Parathyroid adenoma (tissue), 2 donors: ENCODE data around the gene ZFR2.
"Not testable (repeated sequence)": the region's sequence is repeated elsewhere in the genome, so short reads cannot be mapped to it uniquely, and the experiment has no call there.

Source experiments
- H2AFZ ChIP-seq: fragments of 300-600 bp; sonication (generic); one replicate; pipeline ENCODE4 v1.7.0; 2017; ENCODE audit warnings: antibody characterized with exemption, mild to moderate bottlenecking
- H3K27ac ChIP-seq: fragments of 300-600 bp; sonication (generic); one replicate; pipeline ENCODE4 v1.7.0; 2017
- H3K27me3 ChIP-seq: fragments of 300-600 bp; sonication (generic); one replicate; pipeline ENCODE4 v1.7.0; 2017; ENCODE audit warnings: low read length; ENCODE audit not compliant: control insufficient read depth, insufficient read depth
- H3K36me3 ChIP-seq: fragments of 300-600 bp; sonication (generic); one replicate; pipeline ENCODE4 v1.7.0; 2017; ENCODE audit warnings: low read length; ENCODE audit not compliant: control insufficient read depth, insufficient read depth
- H3K4me1 ChIP-seq: fragments of 300-600 bp; sonication (generic); one replicate; pipeline ENCODE4 v1.7.0; 2017; ENCODE audit warnings: control low read depth
- H3K4me2 ChIP-seq: fragments of 300-600 bp; sonication (generic); one replicate; pipeline ENCODE4 v1.7.0; 2017; ENCODE audit warnings: low read length
- H3K4me3 ChIP-seq: fragments of 300-600 bp; sonication (generic); one replicate; pipeline ENCODE4 v1.7.0; 2017; ENCODE audit warnings: low read depth, low read length
- H3K79me2 ChIP-seq: fragments of 300-600 bp; sonication (generic); one replicate; pipeline ENCODE4 v1.7.0; 2017; ENCODE audit warnings: control low read depth
- H3K9ac ChIP-seq: fragments of 300-600 bp; sonication (generic); one replicate; pipeline ENCODE4 v1.7.0; 2017; ENCODE audit warnings: mild to moderate bottlenecking
- H3K9me3 ChIP-seq: fragments of 300-600 bp; sonication (generic); one replicate; pipeline ENCODE4 v1.7.0; 2017; ENCODE audit warnings: low read length; ENCODE audit not compliant: control insufficient read depth
- CTCF ChIP-seq: fragments of 300-600 bp; sonication (generic); IDR thresholded peaks from one replicate; pipeline ENCODE4 v1.7.0; 2017; ENCODE audit warnings: antibody characterized with exemption, mild to moderate bottlenecking
- donor health status: primary hyperparathyroidism.

The ZFR2 gene

DNA sequence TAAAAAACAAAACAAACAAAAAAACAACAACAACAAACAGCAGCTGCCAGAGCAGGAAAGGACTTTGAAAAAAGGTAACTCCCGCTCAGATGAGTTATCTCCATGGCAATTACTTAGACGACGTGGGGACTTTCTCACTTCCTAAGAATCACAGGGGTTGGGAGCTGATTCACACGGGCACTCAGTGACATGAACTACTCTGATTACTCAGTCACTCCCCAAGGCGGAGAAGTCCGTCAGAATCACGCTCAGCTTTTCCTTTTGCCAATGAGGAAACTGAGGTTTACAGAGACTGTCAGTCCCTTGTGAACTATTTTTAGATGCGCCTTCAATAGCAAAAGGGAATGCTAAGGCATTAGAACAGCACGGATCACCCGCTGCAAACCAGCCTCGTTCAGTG lies 50.4 kb downstream of the ZFR2 start:
- no peaks in the 10 kb centered on the region for H3K4me1 ChIP-seq
- H3K9ac ChIP-seq, result no peak overlapping the region
- H3K4me2 ChIP-seq, result no peak overlapping the region
- H3K79me2 ChIP-seq, result no peaks in the 10 kb centered on the region
- H3K4me3 ChIP-seq, result no peak overlapping the region
- no peak for TF ChIP-seq CTCF
- H3K36me3 ChIP-seq, result no peaks in the 10 kb centered on the region
- H2AFZ ChIP-seq, result no peak overlapping the region
- H3K27me3 ChIP-seq, result no peaks in the 10 kb centered on the region
- no peaks in the 10 kb centered on the region for H3K9me3 ChIP-seq
- H3K27ac ChIP-seq, result no peak overlapping the region

DNA sequence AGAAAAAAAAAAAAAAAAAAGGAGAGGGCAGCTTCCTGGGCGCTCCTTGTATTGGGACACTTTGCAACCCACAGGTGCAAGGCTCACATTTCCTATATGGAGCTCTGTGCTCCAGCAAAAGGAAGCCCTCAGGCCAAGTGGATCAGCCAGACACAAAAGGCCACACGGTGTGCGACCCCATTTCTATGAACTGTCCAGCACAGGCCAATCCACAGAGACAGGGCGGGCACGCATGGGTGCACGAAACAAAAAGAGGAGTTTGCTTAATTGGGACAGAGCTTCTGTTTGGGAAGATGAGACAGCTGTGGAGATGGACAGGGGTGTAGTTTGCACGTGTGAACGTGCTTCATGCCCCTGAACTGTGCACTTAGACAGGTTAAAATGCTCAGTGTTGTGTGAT lies 51.1 kb downstream of the ZFR2 start:
- no peak for TF ChIP-seq CTCF
- H3K4me2 ChIP-seq, result no peak overlapping the region
- no peak overlapping the region for H3K9ac ChIP-seq
- H3K79me2 ChIP-seq, result no peaks in the 10 kb centered on the region
- no peak overlapping the region for H3K27ac ChIP-seq
- no peaks in the 10 kb centered on the region for H3K4me1 ChIP-seq
- no peaks in the 10 kb centered on the region for H3K36me3 ChIP-seq
- H3K9me3 ChIP-seq, result no peaks in the 10 kb centered on the region
- H3K4me3 ChIP-seq, result no peak overlapping the region
- no peak overlapping the region for H2AFZ ChIP-seq
- no peaks in the 10 kb centered on the region for H3K27me3 ChIP-seq

GRCh38 chr19:3816566-3817218 lies 52.1 kb downstream of the ZFR2 start:
- Histone ChIP-seq H3K4me1 (no peaks in the 10 kb centered on the region), H3K27me3 (no peaks in the 10 kb centered on the region), H2AFZ (no peak overlapping the region), H3K9ac (no peak overlapping the region), H3K79me2 (no peaks in the 10 kb centered on the region), H3K4me3 (no peak overlapping the region), H3K36me3 (no peaks in the 10 kb centered on the region), H3K27ac (no peak overlapping the region), H3K4me2 (no peak overlapping the region), H3K9me3 (no peaks in the 10 kb centered on the region)
- no peak for TF ChIP-seq CTCF

DNA sequence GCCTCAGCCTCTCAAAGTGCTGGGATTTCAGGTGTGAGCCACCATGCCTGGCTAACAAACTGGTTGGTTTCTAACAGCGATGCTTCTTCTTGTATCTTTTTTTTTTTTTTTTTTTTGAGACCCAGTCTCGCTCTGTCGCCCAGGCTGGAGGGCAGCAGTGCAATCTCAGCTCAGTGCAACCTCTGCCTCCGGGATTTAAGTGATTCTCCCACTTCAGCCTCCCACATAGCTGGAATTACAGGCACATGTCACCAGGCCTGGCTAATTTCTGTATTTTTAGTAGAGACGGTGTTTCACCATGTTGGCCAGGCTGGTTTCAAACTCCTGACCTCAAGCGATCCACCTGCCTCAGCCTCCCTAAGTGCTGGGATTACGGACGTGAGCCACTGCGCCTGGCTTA lies 52.7 kb downstream of the ZFR2 start:
- H3K9ac ChIP-seq, H3K4me2 ChIP-seq, H3K4me3 ChIP-seq, H3K79me2 ChIP-seq, H3K27me3 ChIP-seq, H2AFZ ChIP-seq, H3K27ac ChIP-seq, H3K4me1 ChIP-seq, H3K9me3 ChIP-seq, H3K36me3 ChIP-seq: not testable (repeated sequence)

- no peak overlapping the region for H3K9ac ChIP-seq
- H3K36me3 ChIP-seq, result no peaks in the 10 kb centered on the region
- no peaks in the 10 kb centered on the region for H3K4me1 ChIP-seq
- H3K4me3 ChIP-seq, result no peak overlapping the region
- H2AFZ ChIP-seq, result no peak overlapping the region
- H3K27me3 ChIP-seq, result no peaks in the 10 kb centered on the region
- no peaks in the 10 kb centered on the region for H3K9me3 ChIP-seq
- H3K4me2 ChIP-seq, result no peak overlapping the region
- no peaks in the 10 kb centered on the region for H3K79me2 ChIP-seq
- no peak overlapping the region for H3K27ac ChIP-seq
- TF ChIP-seq CTCF, result no peak
Measured at GRCh38 chr19:3814648-3815047, 54.2 kb downstream of the ZFR2 start.
